Right renal cortex interstitium (tissue), 3 donors: Measurements from ENCODE around the gene RSKR. TPM values are rescaled to one million over a fixed set of nuclear protein-coding genes. Genes with fewer than 3 reads are reported as not detected.
"Not testable (repeated sequence)": the region's sequence is repeated elsewhere in the genome, so short reads cannot be mapped to it uniquely, and the experiment has no call there.

Experiments
- DNase-seq, 3 donors: peaks; one replicate each; pipeline ENCODE4 v3.0.0-alpha.2; 2013; ENCODE audit warnings: low read depth in 3 of 3, low spot score in 2 of 3
- polyA plus RNA-seq, 3 donors: library from polyadenylated mRNA; unstranded; fragments of 120-200 nt; gene quantifications; one replicate each; pipeline ENCODE4 v1.2.1, GENCODE V29; 2013; ENCODE audit not compliant: insufficient read length in 3 of 3

The RSKR gene
- polyA plus RNA-seq, 3 donors: 7.5 to 8.9 (median 8.5) TPM

- no peak for DNase-seq
Measured at GRCh38 chr17:28623696-28624095, 9.7 kb upstream of the RSKR start.

DNA sequence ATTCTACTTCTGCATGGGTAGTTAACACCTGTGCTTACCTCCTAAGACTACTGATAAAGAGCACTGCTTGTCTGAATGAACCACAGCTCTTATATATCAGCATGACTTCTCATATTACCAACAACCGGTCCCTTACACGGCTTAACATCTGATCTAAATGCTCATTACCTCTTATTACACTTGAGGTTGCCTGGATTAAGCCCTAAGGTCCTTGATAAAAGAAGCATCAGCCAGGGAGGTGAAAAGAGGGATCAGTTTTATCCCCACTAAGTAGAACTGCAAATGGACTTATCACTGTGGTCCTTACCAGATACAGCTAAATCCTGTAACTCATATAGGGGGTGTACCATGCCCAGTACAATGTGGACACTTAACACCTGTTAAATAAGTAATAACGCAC lies 8.2 kb upstream of the RSKR start:
- no peak for DNase-seq

DNA sequence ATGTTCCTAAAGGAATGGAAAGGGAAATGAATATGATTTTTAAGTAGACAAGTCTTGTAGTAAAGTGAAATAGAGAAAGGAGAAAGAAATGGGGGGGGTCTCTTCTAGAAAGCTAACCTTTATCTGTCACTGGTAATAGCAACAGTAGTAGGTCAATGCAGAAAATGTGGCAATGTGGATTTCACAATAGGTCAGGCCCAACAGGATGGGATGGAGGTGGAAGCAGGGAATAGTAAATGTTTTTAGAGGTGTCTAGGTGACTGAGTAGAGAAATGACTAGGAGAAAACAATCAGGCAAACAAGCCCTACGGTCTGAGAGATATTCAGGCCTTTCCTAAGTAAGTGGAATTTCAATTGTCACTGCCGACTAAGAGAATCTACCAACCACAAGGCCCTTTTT lies 6.0 kb upstream of the RSKR start:
- no peak for DNase-seq

DNA sequence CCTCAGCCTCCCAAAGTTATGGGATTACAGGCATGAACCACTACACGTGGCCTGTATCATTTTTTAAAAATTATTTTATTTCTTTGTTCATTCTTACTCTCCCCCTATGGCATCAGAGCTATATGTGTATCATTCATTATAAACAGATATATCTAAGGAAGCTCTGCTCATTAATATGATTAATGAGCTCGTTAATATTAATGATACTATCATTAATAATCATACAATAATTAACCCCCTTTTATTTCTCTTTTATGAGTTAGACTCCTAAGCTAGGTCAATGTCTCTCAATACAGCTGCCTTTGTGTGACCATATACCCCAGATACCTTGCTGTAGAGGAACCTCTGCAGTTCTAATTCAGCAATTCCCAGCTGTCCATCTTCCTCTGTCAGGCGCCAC lies 4.5 kb upstream of the RSKR start:
- no peak for DNase-seq

DNA sequence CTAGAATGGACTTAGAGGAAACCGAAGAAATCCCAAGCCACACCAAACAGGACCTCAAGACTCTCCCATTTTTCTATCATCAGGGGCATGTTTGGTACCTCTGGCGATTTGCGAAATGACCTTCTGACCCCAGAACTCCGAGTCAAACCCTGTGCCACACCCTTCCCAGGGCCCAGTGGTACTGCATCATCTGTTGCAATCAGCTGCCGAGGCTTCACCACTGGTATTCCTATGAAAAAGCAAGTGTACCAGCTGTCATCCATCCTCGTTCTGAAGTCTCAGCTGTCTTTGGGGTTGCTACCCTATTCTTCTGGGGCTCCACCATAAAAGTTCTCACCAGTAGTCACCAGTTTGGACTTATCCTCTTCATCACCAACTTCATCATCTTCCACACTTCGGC lies 2.3 kb upstream of the RSKR start:
- DNase-seq: no peak

- DNase-seq: no peak
Measured at GRCh38 chr17:28615260-28615940, 1.4 kb upstream of the RSKR start.

- no peak for DNase-seq
Measured at GRCh38 chr17:28612936-28613872, 781 bp downstream of the RSKR start.

DNA sequence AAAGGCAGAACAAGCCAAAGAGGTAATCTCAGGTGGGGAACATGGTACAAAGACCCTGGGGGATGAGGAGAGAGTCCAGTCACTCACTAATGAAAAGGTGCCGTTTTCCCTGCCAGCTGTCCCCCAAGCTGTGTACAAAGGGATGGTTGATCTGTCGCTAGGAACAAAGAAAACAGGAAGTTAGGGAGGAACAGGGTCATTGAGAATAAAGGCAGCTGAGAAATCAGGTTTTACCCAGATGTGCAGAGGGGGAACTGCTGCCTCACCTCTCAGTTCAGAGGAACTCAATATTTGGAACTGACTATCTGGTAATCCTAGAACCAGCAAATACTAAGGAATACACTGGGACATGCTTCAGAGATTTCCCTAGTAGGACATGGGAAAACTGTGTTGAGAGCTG lies 1.5 kb downstream of the RSKR start:
- no peak for DNase-seq

- DNase-seq: no peak
Measured at GRCh38 chr17:28610376-28610775, 3.6 kb downstream of the RSKR start.

DNA sequence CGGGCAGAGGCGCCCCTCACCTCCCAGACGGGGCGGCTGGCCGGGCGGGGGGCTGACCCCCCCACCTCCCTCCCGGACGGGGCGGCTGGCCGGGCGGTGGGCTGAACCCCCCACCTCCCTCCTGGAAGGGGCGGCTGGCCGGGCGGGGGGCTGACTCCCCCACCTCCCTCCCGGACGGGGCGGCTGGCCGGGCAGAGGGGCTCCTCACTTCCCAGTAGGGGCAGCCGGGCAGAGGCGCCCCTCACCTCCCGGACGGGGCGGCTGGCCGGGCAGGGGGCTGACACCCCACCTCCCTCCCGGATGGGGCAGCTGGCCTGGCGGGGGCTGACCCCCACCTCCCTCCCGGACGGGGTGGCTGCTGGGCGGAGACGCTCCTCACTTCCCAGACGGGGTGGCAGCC lies 10.0 kb downstream of the RSKR start:
- not testable (repeated sequence) for DNase-seq

DNA sequence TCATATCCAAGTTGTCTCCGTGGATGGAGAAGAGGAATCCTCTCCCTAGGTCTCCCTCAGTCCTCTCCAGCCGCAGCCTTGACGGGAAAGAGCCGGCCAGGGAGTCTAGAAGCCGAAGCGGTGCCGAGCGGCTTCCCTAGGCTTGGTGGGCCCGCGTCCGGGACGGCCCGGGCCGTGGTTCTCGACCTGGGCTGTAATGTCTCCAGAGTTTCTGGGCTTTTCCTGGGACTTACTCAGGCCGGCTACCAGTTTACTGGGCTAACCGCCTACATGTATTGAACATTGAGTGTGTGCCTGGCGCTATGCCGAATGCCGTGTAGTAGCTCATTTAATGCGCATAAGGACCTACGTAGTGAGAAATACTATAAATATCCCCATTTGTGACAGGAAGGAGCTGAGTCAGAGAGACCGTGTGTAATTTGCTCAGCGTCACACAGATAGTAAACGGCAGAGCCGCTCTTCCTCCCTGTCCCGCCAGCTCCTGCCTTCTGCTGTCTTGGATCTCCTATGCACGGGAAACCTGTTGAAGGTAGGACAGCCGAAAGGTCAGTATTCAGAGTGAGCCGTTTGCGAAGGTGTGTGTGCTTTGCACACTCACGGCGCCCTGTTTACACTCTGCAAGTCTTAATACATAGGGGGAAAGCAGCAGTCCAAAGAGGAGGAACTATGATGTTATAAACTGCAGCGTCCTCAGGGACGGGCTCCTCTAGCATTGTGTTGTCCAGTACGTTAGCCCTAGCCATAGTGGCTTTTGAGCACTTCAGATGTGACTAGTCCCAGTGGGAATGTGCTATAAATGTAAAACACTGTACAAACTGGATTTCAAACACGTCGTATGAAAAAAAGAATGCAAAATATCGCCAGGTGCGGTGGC lies 14.4 kb downstream of the RSKR start:
- peak in 1 of 3 donors; percentile 48 for DNase-seq

DNA sequence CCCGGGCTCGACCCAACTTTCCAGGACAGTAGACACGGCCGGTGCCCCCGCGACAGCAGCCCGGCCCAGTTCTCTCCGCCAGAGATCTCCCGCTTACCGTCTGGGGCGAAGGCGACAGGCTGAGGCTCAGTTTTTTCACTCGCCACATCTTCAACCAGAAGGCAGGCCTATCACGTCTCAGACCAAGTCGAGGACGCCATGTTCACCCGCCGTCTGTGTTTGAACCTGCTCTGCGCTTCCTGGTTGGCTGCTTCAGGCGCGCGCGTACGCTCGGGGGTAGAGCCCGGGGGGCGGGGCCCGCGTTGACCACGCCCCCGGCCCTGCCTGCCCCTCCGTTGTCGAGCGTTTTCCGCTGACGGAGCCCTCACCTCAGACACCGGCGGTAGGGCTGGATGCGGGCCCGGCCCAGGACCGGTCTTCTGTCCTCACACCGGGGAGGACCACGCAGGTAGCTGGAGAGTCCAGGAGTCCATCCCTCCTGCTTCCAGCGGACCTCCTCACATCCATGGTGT lies 15.1 kb downstream of the RSKR start, which contains the start of gene SPAG5:
Gene SPAG5 (minus strand): TSS at position 227 of the 512 bp plus-strand sequence. CDS start 79 bp downstream, at position 148.
- peak; percentile 66 to 85 (median 80) for DNase-seq

GRCh38 chr17:28598389-28598788 lies 15.6 kb downstream of the RSKR start:
- DNase-seq: no peak

- no peak for DNase-seq
Measured at GRCh38 chr17:28597606-28598383, 16.2 kb downstream of the RSKR start.

DNA sequence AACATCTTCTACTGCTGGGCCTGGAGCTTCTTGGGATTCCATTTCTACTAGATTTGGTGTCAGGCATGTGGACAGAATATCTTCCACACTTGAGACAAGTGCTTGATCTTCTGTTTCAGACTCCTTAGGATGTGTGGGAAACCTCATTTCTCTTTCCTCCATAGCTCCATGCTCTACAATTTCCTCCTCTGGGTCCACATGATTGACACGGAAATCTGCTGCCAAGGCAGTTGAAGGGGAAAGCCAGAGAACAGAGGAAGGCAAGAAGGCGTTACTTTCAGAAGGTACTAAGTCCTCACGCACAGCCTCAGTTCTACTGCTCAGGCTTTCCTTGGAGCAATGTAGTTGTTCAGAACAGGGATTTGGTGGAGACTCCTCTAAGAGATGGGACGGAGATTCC lies 21.7 kb downstream of the RSKR start:
- no peak for DNase-seq

DNA sequence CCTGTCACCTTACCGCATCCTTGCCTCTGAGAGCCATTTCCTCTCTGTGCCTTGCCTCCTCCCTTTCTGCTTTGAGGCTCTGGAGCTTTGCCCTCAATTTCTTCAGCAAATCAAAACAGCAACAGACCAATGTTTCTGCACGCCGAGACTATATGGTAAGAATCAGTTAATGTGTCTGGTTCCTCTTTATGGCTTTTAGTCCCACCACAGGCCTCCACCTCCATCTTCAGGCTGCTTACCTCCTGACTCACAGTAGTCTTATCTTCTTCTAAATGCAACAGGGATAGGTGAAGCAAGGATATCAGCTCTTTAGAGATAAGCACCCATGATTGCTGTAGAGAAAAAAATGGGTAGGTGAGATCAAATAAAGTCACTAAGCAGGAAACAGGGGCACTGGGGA lies 28.1 kb downstream of the RSKR start:
- DNase-seq: no peak

GRCh38 chr17:28584434-28584833 lies 29.6 kb downstream of the RSKR start:
- DNase-seq: no peak

DNA sequence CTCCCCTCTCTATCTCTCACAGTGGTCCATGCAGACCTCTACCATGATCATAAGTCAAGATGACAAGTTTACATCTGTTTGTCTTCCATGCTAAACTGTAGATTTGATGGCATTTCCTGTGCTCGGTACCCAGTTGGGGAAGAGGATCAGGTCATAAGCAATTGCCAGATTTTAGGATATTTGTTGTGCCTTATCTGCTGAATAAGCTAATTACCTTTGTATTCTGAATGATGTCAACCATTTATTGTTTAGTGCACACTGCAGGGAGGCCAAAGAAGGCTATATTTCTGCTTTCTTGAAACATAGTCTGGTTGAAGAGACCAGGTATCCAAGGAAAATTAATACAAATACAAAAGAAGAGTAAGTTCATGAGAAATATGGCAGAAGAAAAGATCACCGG lies 31.5 kb downstream of the RSKR start:
- no peak for DNase-seq

DNA sequence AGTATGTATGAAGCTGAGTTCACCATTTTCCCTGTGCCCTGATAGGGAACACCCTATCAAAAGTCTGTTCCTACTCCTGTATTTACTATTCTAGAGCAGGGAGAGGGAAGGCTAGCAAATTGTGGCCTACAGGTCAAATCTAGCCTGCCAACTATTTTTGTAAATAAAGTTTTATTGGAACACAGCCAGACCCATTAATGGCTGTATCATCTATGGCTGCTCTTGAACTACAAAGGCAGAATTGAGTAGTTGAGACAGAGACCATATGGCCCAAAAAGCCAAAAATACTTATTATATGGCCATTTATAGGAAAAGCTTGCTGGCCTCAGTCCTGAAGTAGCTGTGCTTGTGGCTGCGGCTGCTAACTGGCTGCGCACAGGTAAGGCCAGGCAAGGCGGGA lies 33.0 kb downstream of the RSKR start:
- no peak for DNase-seq

DNA sequence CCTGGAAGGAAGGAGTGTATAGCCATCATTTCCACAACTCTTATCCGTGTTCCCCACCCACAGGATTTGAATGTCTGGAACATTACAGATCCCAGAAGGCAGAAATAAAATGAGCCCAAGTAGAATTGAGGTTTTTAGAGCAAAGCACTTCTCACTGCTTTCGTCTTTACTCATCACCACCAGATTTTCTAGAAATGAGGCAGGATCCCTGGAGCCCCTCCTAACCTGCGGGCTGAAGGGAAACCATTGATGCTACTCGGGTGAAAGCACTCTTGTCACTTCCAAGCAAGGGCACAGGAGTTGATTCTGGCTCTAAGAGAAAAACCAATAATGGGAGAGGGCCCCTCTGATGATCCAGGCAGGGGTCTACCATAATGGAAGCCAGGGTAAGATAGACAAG lies 34.5 kb downstream of the RSKR start:
- DNase-seq: no peak
